ENCODE data around the gene SLC29A3. TPM values are rescaled to one million over a fixed set of nuclear protein-coding genes. Genes with fewer than 3 reads are reported as not detected.

Gene SLC29A3
- polyA plus RNA-seq, 3 donors: 9.7 to 28.4 (median 16.6) TPM

DNA sequence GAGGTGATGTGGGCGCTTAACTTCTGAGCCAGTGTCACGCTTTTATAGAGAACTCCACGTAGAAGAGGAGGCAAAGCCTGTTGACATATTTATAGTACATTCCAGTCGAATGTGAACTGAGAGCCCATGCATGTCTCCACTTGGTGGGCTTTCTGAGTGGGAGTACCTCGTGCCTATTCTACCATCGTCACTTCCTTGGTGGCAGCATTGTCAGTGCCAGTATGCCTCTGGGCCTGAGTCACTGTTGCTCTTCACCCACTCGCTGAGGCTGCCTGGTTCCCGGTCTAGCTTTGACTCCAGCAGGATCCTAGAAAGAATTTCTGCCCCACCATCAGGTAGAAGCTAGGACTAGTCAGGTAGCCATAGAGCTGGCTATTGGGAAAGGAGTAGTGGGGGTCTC lies 47.6 kb downstream of the SLC29A3 start:
- H3K9ac ChIP-seq (ENCODE audit: insufficient read depth, low read length, poor library complexity, severe bottlenecking): peak overlapping the region; percentile 49
- H3K9me3 ChIP-seq (replicated peaks in 1 of 2; ENCODE audit: control insufficient read depth in 1 of 2, insufficient read depth in 1 of 2, low read length in 2 of 2): no peaks in the 10 kb centered on the region
- peak overlapping the region in 1 of 3 experiments; percentile 10 for H3K4me3 ChIP-seq (replicated peaks in 1 of 3; ENCODE audit: low read depth in 2 of 3, low read length in 3 of 3)
- H3K27ac ChIP-seq (ENCODE audit: low read depth in 1 of 2, low read length in 2 of 2): peak overlapping the region; percentile 76 to 86
- peak; percentile 48 to 77 (median 67) for DNase-seq
- 53% methylated on average over 6 of the region's 8 CpGs for WGBS (ENCODE audit: insufficient coverage)
- H3K36me3 Mint-ChIP-seq: peaks cover 16 to 24% of the 10 kb centered on the region in 2 donors
- H4K20me1 ChIP-seq (ENCODE audit: insufficient read depth, low read length): no peaks in the 10 kb centered on the region
- no peak for TF ChIP-seq CTCF (IDR thresholded peaks at IDR 0.05)
- H3K4me3 Mint-ChIP-seq: peak overlapping the region in 1 of 2 donors; percentile 57
- no peak overlapping the region for H2AFZ ChIP-seq (ENCODE audit: insufficient read depth, low read depth, low read length, poor library complexity, severe bottlenecking)
- H3K4me1 Mint-ChIP-seq: peaks cover 80% of the 10 kb centered on the region
- peaks cover 87% of the 10 kb centered on the region in 2 donors for H3K4me1 ChIP-seq (ENCODE audit: control insufficient read depth in 1 of 2, insufficient read depth in 2 of 2, low read length in 2 of 2)
- H3K27me3 ChIP-seq (ENCODE audit: control insufficient read depth in 2 of 2, insufficient read depth in 2 of 2, low read length in 2 of 2): no peaks in the 10 kb centered on the region
- peaks cover 15 to 16% of the 10 kb centered on the region in 2 donors for H3K36me3 ChIP-seq (replicated peaks in 1 of 2; ENCODE audit: control insufficient read depth in 1 of 2, insufficient read depth in 2 of 2, low read length in 2 of 2)
- H3K79me2 ChIP-seq (ENCODE audit: insufficient read depth, low read length): no peaks in the 10 kb centered on the region
- H3K9me3 Mint-ChIP-seq: peaks cover 0 to 4% (median 0%) of the 10 kb centered on the region in 7 donors
- H3K27me3 Mint-ChIP-seq (ENCODE audit: low read depth in 3 of 3): peaks cover 0 to 2% (median 0%) of the 10 kb centered on the region in 3 donors
- H3K27ac Mint-ChIP-seq: peak overlapping the region; percentile 74 to 98 (median 96)
- peak overlapping the region; percentile 10 for H3K4me2 ChIP-seq (replicated peaks; ENCODE audit: extremely low read depth, low read length, poor library complexity, severe bottlenecking)
- intact Hi-C loops (cut with micrococcal nuclease): loop anchor here in 1 of 2 donors (1.0 kb wide), 1 partner anchor 11 kb away; no protein-coding TSS in a partner anchor

DNA sequence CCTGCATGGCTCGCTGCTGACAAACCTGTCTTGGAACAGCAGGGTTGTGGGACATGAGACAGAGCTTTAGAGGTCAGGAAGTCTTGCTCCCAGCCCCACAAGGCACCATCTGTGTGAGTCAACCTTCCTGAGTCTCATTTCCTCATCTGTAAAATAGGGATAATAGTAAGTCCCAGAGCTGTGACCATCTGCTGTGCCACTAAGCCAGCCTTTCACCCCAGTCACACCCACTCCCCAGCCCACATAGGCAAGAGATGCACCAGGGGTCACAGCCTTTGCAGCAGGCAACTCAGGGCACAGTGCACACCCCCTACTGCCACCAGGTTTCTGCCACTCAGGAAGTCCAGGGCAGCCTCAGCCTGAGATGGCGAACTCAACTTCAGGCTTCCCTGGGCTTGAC lies 48.2 kb downstream of the SLC29A3 start:
- Mint-ChIP-seq H3K4me1 (peaks cover 86% of the 10 kb centered on the region), H3K9me3 (peaks cover 0 to 4% (median 0%) of the 10 kb centered on the region in 7 donors), H3K27me3 (ENCODE audit: low read depth in 3 of 3) (peaks cover 0 to 2% (median 0%) of the 10 kb centered on the region in 3 donors), H3K27ac (peak overlapping the region; percentile 74 to 98 (median 96)), H3K36me3 (peaks cover 10 to 18% of the 10 kb centered on the region in 2 donors), H3K4me3 (peak overlapping the region in 1 of 2 donors; percentile 57)
- peak; percentile 82 to 90 (median 89) for DNase-seq
- Histone ChIP-seq H2AFZ (ENCODE audit: insufficient read depth, low read depth, low read length, poor library complexity, severe bottlenecking) (no peak overlapping the region), H3K27me3 (ENCODE audit: control insufficient read depth in 2 of 2, insufficient read depth in 2 of 2, low read length in 2 of 2) (no peaks in the 10 kb centered on the region), H3K9ac (ENCODE audit: insufficient read depth, low read length, poor library complexity, severe bottlenecking) (peak overlapping the region; percentile 49), H3K4me2 (replicated peaks; ENCODE audit: extremely low read depth, low read length, poor library complexity, severe bottlenecking) (peak overlapping the region; percentile 10), H3K4me3 (replicated peaks in 1 of 3; ENCODE audit: low read depth in 2 of 3, low read length in 3 of 3) (peak overlapping the region in 1 of 3 experiments; percentile 10), H4K20me1 (ENCODE audit: insufficient read depth, low read length) (no peaks in the 10 kb centered on the region), H3K79me2 (ENCODE audit: insufficient read depth, low read length) (no peaks in the 10 kb centered on the region), H3K4me1 (ENCODE audit: control insufficient read depth in 1 of 2, insufficient read depth in 2 of 2, low read length in 2 of 2) (peaks cover 93% of the 10 kb centered on the region in 2 donors), H3K27ac (ENCODE audit: low read depth in 1 of 2, low read length in 2 of 2) (peak overlapping the region; percentile 76 to 86), H3K36me3 (replicated peaks in 1 of 2; ENCODE audit: control insufficient read depth in 1 of 2, insufficient read depth in 2 of 2, low read length in 2 of 2) (peaks cover 9 to 10% of the 10 kb centered on the region in 2 donors), H3K9me3 (replicated peaks in 1 of 2; ENCODE audit: control insufficient read depth in 1 of 2, insufficient read depth in 1 of 2, low read length in 2 of 2) (no peaks in the 10 kb centered on the region)
- no peak for TF ChIP-seq CTCF (IDR thresholded peaks at IDR 0.05)
- WGBS (ENCODE audit: insufficient coverage): 11% methylated on average over 2 of the region's 2 CpGs
- intact Hi-C loops (cut with micrococcal nuclease): loop anchor here in 1 of 2 donors (1.0 kb wide), 1 partner anchor 10 kb away; no protein-coding TSS in a partner anchor

Measured in CD14-positive monocyte (primary cell).